GM12878 (cell line): ENCODE data around the gene NFKBIE. TPM values are rescaled to one million over a fixed set of nuclear protein-coding genes. Genes with fewer than 3 reads are reported as not detected.

Experiments
- ATAC-seq: fragments of 200-7000 bp; cut with Tn5 transposase; 3 replicates; pipeline ENCODE4 v1.9.1; 2020; ENCODE audit warnings: mild to moderate bottlenecking, moderate library complexity
- BruUV-seq: library from RNA; stranded (reverse); fragments of 400-500 nt; replicated peaks from 2 replicates; lab custom pipeline; 2021; lab: Mats Ljungman, UMichigan
- CTCF ChIA-PET: fragments of 300-600 bp; sonication (Branson Sonifier 250); formaldehyde crosslinking; extraction: SDS; loops from one replicate; lab custom pipeline; 2021; ENCODE audit warnings: inconsistent platforms; lab: Yijun Ruan, JAX
- POLR2A ChIA-PET: fragments of 350-600 bp; formaldehyde crosslinking; extraction: SDS; loops from one replicate; lab custom pipeline; 2021; ENCODE audit warnings: inconsistent platforms; lab: Charles Lee
- RAD21 ChIA-PET: fragments of 300-600 bp; sonication (Branson Sonifier 250); formaldehyde crosslinking; loops from one replicate; lab custom pipeline; 2023; ENCODE audit warnings: antibody characterized with exemption; ENCODE audit not compliant: unreplicated experiment; lab: Charles Lee
- SMC1A ChIA-PET: fragments of 300-600 bp; sonication (Branson Sonifier 250); formaldehyde crosslinking; loops from one replicate; lab custom pipeline; 2023; ENCODE audit not compliant: unreplicated experiment, uncharacterized antibody; lab: Charles Lee
- DNase-seq: peaks from one replicate; pipeline ENCODE4 v3.0.0-alpha.2; 2011; ENCODE audit warnings: low read depth, low spot score
- FAIRE-seq: peaks from 3 replicates; lab custom pipeline; 2011; peaks lifted over from hg19 to GRCh38; lab: Jason Lieb, UNC
- H2AFZ ChIP-seq: 2 replicates; pipeline ENCODE4 v1.6.0; 2011; ENCODE audit warnings: low read depth, low read length, control low read depth; ENCODE audit not compliant: control insufficient read depth
- H3K27ac ChIP-seq: 2 replicates; pipeline ENCODE4 v1.5.1; 2011; ENCODE audit warnings: control low read depth; ENCODE audit not compliant: control insufficient read depth, insufficient read depth
- H3K27me3 ChIP-seq, 2 experiments: replicated peaks in 1 of 2; 2 replicates each; pipeline versions ENCODE4 v1.6.0 to v1.6.1; 2011; ENCODE audit warnings: low read length in 1 of 2; ENCODE audit not compliant: control insufficient read depth in 2 of 2, insufficient read depth in 2 of 2
- H3K36me3 ChIP-seq, 2 experiments: 2 replicates each; pipeline ENCODE4 v1.5.1; 2011; ENCODE audit warnings: low read length in 1 of 2; ENCODE audit not compliant: control insufficient read depth in 2 of 2, insufficient read depth in 2 of 2
- H3K4me1 ChIP-seq: 2 replicates; pipeline ENCODE4 v1.6.1; 2011; ENCODE audit warnings: mild to moderate bottlenecking, low read length, moderate library complexity, mixed read lengths; ENCODE audit not compliant: control insufficient read depth, insufficient read depth
- H3K4me2 ChIP-seq: 2 replicates; pipeline ENCODE4 v1.6.0; 2011; ENCODE audit warnings: control low read depth; ENCODE audit not compliant: control insufficient read depth, insufficient read depth
- H3K4me3 ChIP-seq: fragments of 200-600 bp; sonication (generic); 2 replicates; pipeline ENCODE4 v1.5.1; 2016
- H3K79me2 ChIP-seq: 2 replicates; pipeline ENCODE4 v1.6.0; 2011; ENCODE audit warnings: low read length; ENCODE audit not compliant: control insufficient read depth, insufficient read depth
- H3K9ac ChIP-seq: 2 replicates; pipeline ENCODE4 v1.8.0; 2011; ENCODE audit warnings: low read length, control low read depth, mixed read lengths; ENCODE audit not compliant: control insufficient read depth, insufficient read depth
- H3K9me3 ChIP-seq: replicated peaks from 3 replicates; pipeline ENCODE4 v1.5.1; 2011; ENCODE audit warnings: mild to moderate bottlenecking, low read length; ENCODE audit not compliant: control insufficient read depth, insufficient read depth
- H4K20me1 ChIP-seq: 2 replicates; pipeline ENCODE4 v1.6.0; 2011; ENCODE audit not compliant: control insufficient read depth, insufficient read depth
- ATF3 ChIP-seq: IDR thresholded peaks from 2 replicates; pipeline ENCODE4 v1.6.1; 2011; ENCODE audit warnings: low read depth, mild to moderate bottlenecking, low read length, moderate library complexity, borderline replicate concordance; ENCODE audit errors: extremely low read depth
- ATF7 ChIP-seq: fragments of 450-650 bp; IDR thresholded peaks from 2 replicates; pipeline ENCODE4 v1.6.1; 2016; ENCODE audit warnings: low read depth, mild to moderate bottlenecking
- BACH1 ChIP-seq: fragments of 450-650 bp; IDR thresholded peaks from 2 replicates; pipeline ENCODE4 v1.6.1; 2017; ENCODE audit warnings: mild to moderate bottlenecking, borderline replicate concordance
- BCL3 ChIP-seq: IDR thresholded peaks from 2 replicates; pipeline ENCODE4 v1.6.1; 2011; ENCODE audit warnings: borderline replicate concordance, low read depth, mild to moderate bottlenecking, moderate library complexity, low read length; ENCODE audit not compliant: insufficient read depth, poor library complexity, severe bottlenecking
- CHD4 ChIP-seq: fragments of 200-600 bp; sonication (generic); IDR thresholded peaks from 2 replicates; pipeline ENCODE4 v1.6.1; 2016; ENCODE audit warnings: mild to moderate bottlenecking
- KLF5 ChIP-seq: fragments of 450-650 bp; IDR thresholded peaks from 2 replicates; pipeline ENCODE4 v1.6.1; 2014; ENCODE audit warnings: mild to moderate bottlenecking; ENCODE audit not compliant: partially characterized antibody
- MXI1 ChIP-seq: fragments of 150-350 bp; IDR thresholded peaks from 2 replicates; pipeline ENCODE4 v1.6.1; 2011; ENCODE audit warnings: low read depth, mild to moderate bottlenecking, inconsistent platforms, low read length, improper control_type of control experiment
- NFIC ChIP-seq: IDR thresholded peaks from 2 replicates; pipeline ENCODE4 v1.6.1; 2012; ENCODE audit warnings: low read depth, mild to moderate bottlenecking, inconsistent platforms, low read length, moderate library complexity
- POLR2AphosphoS2 ChIP-seq: IDR thresholded peaks from 2 replicates; pipeline ENCODE4 v1.6.1; 2011; ENCODE audit warnings: low read depth, mild to moderate bottlenecking, low read length, improper control_type of control experiment, moderate library complexity
- POLR2AphosphoS5 ChIP-seq: IDR thresholded peaks from 2 replicates; pipeline ENCODE4 v1.6.1; 2011; ENCODE audit warnings: mild to moderate bottlenecking, low read length, inconsistent platforms
- PRDM15 ChIP-seq: fragments of 450-650 bp; formaldehyde crosslinking; IDR thresholded peaks from 2 replicates; pipeline ENCODE4 v1.4.0; 2020; ENCODE audit warnings: mild to moderate bottlenecking, moderate library complexity
- RCOR1 ChIP-seq: conservative IDR thresholded peaks from 2 replicates; pipeline ENCODE4 v1.6.1; 2012; ENCODE audit warnings: low read depth, low read length, improper control_type of control experiment
- SMARCA5 ChIP-seq: fragments of 450-650 bp; IDR thresholded peaks from 2 replicates; pipeline ENCODE4 v1.6.1; 2017; ENCODE audit warnings: mild to moderate bottlenecking
- SP1 ChIP-seq: IDR thresholded peaks from one replicate; pipeline ENCODE4 v1.6.1; 2011; ENCODE audit warnings: low read depth, low read length
- SREBF2 ChIP-seq: IDR thresholded peaks from 2 replicates; pipeline ENCODE4 v1.6.1; 2012; ENCODE audit warnings: mild to moderate bottlenecking, low read length
- STAT1 ChIP-seq: fragments of 450-650 bp; conservative IDR thresholded peaks from 2 replicates; pipeline ENCODE4 v1.6.1; 2014; ENCODE audit warnings: antibody characterized with exemption, mild to moderate bottlenecking
- WGBS: methylation state at CpG from one replicate; pipeline ENCODE4 v1.1.6; 2016; ENCODE audit warnings: low lambda C conversion rate; ENCODE audit not compliant: insufficient replicate concordance, insufficient coverage; ENCODE audit errors: missing lambda C conversion rate; 5-methylcytosine and 5-hydroxymethylcytosine counted together
- in situ Hi-C: fragments of 300-500 bp; cut with MboI; formaldehyde crosslinking; loops from 9 replicates; pipeline ENCODE4 v1.14.3; 2018; ENCODE audit warnings: mixed read lengths
- intact Hi-C: fragments of 100-400 bp; cut with micrococcal nuclease; formaldehyde crosslinking; loops from one replicate; pipeline ENCODE4 v1.14.2; 2022; ENCODE audit not compliant: unreplicated experiment
- polyA plus RNA-seq, 11 experiments: library from polyadenylated mRNA; depleted of rRNA in 4 of 11; unstranded in 6 of 11; stranded (reverse) in 5 of 11; fragments of >200 nt; fragmentation: Nextera tagmentation in 4 of 11; fragmentation: Illumina TruSeq in 1 of 11; extraction: Ambion mirVana in 4 of 11; extraction: Trizol in 1 of 11; gene quantifications; 1 replicate in 1 of 11; 2 replicates in 10 of 11; pipeline versions ENCODE4 v1.2.1 to v1.2.3, GENCODE V29; 2011 to 2016; ENCODE audit warnings: inconsistent platforms in 2 of 11, missing spikeins in 2 of 11, low read depth in 1 of 11
- total RNA-seq, 4 experiments: library from RNA; depleted of rRNA in 3 of 4; stranded (reverse); fragments of >200 nt in 3 of 4; fragmentation: Illumina TruSeq in 1 of 4; extraction: Trizol in 1 of 4; gene quantifications; 2 replicates each; pipeline versions ENCODE4 v1.2.1 to v1.2.3, GENCODE V29; 2013 to 2021

The NFKBIE gene
- total and polyA plus RNA-seq, 10 of the 15 experiments (the other 5 are each of a cell fraction or from before 2014, with no cell fraction given) = 10.4 to 106 (median 38.8) TPM

GRCh38 chr6:44251576-44252524 lies 13.5 kb downstream of the NFKBIE start (continued):
- TF ChIP-seq POLR2AphosphoS2 (peak; percentile 32; the same call in 1 of the 2 replicates), CHD4 (no peak), KLF5 (no peak), SP1 (no peak), RCOR1 (no peak), STAT1 (no peak), NFIC (no peak), POLR2AphosphoS5 (peak; percentile 43; the same call in 1 of the 2 replicates)
- TF ChIP-seq, all 136 proteins: peak for 4

- H4K20me1 ChIP-seq = peaks cover 11% of the 10 kb centered on the region; the same call in 1 of the 2 replicates
- H3K9ac ChIP-seq = no peak overlapping the region
- FAIRE-seq = no peak
- H3K36me3 ChIP-seq = peaks cover 39 to 53% of the 10 kb centered on the region in 2 experiments
- no peaks in the 10 kb centered on the region for H3K9me3 ChIP-seq
- 59% methylated on average over 3 of the region's 3 CpGs for WGBS
- H3K27me3 ChIP-seq = no peaks in the 10 kb centered on the region
- no peak overlapping the region for H3K27ac ChIP-seq
- RAD21 ChIA-PET = interaction anchor here (1.0 to 1.9 kb wide), 3 partner anchors 27 to 81 kb away, joined by 3 to 6 read pairs (median 3); no protein-coding TSS in a partner anchor
- ATAC-seq = no peak
- in situ Hi-C loops (no loop called here), intact Hi-C loops (no loop called here)
- POLR2A ChIA-PET = interaction anchor here (1.3 to 2.0 kb wide), 5 partner anchors 10 to 25 kb away, joined by 3 to 9 read pairs (median 4); no protein-coding TSS in a partner anchor
- no peak overlapping the region for H2AFZ ChIP-seq
- SMC1A ChIA-PET = interaction anchor here (1.5 kb wide), 1 partner anchor 26 kb away, joined by 6 read pairs; no protein-coding TSS in a partner anchor
- H3K79me2 ChIP-seq = peaks cover 84% of the 10 kb centered on the region
- peak overlapping the region; percentile 95 for H3K4me3 ChIP-seq
- CTCF ChIA-PET = interaction anchor here (1.2 to 3.0 kb wide), 7 partner anchors 9 to 151 kb away, joined by 3 to 14 read pairs (median 6); no protein-coding TSS in a partner anchor
- no TSS peak for BruUV-seq
- H3K4me2 ChIP-seq = peak overlapping the region; percentile 66
- no peak for DNase-seq
- H3K4me1 ChIP-seq = peaks cover 14% of the 10 kb centered on the region
- TF ChIP-seq PRDM15 (CRISPR knock-in tag) (no peak), POLR2AphosphoS5 (peak; percentile 44), BCL3 (no peak), ATF3 (no peak), ATF7 (peak; percentile 9; the same call in 1 of the 2 replicates), SREBF2 (no peak), MXI1 (no peak), SMARCA5 (no peak), BACH1 (peak; percentile 59; the same call in 1 of the 2 replicates), POLR2AphosphoS2 (peak; percentile 49; the same call in 1 of the 2 replicates)
These were observed 14.6 kb downstream of the NFKBIE start for GRCh38 chr6:44250718-44251123.
